Middle frontal gyrus (tissue), 1 donor: Measurements from ENCODE around the gene RAPGEF4.

Source experiments
- DNase-seq: peaks from one replicate; pipeline ENCODE4 v3.0.0-alpha.2; 2015; ENCODE audit warnings: low spot score; ENCODE audit errors: extremely low spot score

The RAPGEF4 gene

DNA sequence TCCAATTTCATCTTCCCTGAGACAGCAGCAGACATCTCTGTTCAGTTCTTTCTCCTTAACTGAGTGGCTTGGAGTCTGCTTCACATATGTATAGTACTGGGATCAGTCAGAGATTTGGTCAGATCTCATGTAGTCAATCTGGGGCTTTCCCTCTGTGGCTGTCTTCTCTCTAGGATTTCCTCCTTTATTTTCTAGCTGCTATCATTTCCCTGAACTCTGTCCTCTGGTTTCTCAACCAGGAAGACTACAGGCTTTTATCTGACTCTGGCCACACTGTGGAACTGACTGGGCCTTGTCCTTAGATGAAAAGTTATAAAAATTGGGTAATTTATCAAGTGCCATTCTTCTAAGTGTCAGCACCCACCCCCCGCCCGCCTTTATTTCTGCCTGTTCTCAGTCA lies 121.0 kb downstream of the RAPGEF4 start:
- no peak for DNase-seq

DNA sequence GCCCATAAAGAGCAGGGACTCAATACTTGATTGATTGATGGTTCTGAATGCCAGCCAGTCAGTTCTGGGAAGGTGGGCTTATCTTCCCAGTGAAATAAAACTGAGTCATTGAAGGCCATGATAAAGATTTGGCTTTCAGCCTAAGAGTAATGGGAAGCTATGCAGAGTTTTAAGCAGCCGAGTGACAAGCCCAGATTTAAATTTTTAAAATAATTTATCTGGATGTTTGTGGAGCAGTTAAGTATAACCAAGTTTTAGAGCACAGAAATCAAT lies 122.8 kb downstream of the RAPGEF4 start:
- DNase-seq, result no peak

DNA sequence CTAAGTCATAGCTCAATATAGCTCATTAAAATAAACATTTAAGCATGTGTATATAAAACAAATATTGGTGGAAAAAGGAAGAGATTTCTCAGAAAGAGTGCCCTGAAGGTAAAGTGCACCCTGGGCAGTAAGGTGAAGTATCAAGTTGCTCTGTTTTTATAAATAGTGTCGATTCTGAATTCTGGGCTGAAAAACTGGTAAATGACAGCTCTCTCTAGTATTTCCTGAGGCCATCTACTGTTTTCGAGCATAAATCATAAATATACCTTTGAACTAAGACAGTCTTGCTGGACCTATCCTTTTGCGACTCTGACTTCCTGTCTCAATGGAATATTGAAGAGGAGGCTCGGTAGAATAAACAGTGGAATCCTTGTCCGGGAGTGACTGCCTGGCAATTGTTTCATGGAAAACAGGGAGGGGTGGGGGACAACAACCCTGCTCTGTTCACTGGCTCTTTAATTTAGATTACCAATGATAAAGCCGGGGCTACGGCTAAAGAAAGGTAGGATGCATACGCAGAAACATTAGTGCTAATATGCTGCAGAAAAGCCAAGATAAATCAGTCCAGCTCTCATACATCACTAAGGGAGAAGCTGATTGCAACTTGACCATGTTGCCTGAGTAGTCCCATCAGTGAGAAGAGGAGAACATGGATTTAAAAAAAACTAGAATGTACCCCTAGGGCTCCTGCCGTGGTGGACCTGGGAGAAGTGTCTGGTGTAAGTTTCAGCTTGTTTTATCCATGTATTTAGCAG lies 124.1 kb downstream of the RAPGEF4 start:
- no peak for DNase-seq

DNA sequence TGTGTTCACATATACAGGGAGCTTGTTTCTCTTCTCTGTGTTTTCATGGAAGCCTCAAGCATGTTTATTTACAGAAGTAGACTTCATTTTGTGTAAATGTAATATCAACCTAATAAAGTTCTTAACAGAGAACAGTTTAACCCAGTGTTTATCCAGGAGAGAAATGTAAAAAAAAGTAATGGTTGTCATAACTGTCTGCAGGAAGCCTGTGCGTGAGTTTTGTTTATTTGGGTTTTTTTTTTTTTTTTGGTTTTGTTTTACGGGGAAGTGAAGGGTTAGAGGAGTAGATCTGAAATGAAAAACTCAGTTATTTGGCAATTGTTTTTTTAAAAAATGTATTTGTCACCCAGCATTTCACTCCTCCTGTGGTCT lies 124.7 kb downstream of the RAPGEF4 start:
- no peak for DNase-seq

DNA sequence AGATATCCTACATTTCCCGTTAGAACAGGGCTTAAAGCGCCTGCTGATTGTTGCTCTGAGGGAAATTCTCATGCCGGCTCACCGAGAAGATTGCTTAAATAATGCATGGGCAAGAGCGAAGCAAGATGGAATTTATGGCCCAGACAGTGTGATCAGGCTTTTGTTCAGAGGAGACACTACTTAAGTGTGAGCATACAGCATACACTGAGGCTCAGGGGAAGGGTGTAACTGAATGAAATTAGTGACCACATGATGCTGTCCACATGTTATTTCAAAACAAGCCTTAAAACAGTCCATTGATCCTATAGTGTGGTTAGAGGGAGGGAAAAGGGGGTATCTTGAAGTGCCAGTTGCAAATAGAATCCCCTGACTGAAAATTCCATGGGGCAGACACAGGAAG lies 125.5 kb downstream of the RAPGEF4 start:
- DNase-seq, result no peak

DNA sequence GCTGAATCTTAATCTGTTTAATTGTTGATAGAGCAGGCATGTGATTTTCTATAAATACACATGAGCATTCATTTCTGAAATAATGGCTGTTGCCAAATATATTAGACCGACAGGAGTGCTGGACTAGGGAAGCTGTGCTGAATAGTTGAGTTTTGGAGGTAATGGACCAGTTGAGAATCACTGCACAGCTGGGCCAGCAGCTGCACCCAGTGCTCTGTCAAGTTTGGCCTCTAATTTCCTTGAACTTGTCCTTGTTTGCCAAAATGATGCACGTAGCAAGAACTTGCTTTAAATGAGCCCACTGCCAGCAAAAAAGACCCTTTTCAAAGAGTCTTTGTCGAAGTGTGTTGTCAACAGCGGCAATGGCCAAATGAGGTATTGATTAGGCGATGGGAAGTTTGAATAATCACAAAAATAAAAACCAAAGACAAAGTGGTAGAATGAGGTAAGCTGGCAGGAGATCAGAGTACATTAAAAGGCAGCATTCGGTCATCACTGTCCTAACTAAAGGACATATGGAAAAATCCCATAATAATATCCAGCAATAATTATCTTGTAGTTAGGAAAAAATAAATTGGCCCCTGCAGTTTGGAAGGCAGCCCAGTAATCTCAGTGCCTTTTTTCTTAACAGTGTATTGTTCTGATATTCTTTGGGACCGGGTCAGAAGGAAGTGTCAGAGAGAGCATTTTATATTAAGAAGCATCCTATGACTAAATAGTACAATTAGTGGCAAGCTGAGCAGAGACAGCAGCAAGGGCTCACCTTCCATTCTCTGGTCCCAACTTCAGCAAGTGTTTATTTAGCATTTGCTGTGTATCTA lies 126.2 kb downstream of the RAPGEF4 start:
- DNase-seq, result no peak

DNA sequence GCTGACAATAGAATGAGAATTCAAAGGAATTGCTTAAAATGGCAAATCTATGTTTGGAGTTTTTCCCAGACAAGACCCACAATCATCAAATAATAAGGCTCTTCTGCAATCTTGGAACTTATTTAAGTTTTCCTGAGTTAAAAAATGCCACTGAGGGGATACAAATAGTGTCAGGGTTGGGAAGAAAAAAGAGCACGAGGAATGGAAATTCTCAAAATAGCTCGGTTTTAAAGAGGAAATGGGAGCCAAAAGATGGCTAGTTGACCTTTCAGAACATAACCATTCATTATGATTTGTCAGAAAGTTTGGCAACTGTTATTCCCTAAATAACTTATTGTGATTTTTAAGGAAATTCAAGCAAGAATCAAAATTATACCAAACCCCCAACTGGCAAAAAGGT lies 127.7 kb downstream of the RAPGEF4 start:
- DNase-seq, result no peak

DNA sequence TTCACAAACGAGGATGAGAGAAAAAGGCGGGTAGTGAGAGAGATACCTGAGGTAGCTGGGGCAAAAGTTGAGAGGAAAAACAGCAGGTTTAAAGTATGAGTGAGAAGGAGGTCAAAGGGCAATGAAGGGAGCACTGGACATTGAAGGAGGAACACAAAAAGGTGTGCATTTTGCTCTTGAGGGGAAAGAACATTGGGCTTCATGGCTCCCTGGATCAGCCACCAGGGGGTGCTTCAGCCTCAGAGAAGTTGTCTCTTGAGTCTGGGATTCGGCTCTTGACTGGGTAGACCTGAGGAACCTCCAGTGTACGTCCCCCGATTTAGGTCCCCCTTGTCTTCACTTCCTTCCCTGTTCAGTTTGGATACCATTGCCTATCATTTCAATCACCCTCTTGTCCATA lies 128.5 kb downstream of the RAPGEF4 start:
- no peak for DNase-seq

DNA sequence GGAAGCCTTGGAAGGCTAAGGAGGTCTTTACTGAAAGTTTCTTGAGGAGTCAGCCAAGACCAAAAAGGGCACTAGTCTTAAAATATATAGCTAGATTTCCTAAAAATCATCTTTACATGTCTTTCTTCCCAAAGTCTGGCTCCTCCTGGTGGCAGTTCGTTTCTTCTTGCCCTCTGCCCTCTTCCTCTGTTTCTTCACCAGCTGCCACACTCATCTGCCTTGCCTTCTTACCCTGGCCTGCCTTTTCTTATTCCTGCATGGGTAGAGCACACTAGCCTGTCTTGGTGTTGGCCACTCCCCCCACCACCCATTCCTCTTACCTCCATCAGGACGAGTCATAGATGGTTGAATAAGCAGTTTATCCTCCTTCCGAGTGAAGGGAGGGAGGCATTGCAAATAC lies 129.8 kb downstream of the RAPGEF4 start:
- DNase-seq, result no peak

DNA sequence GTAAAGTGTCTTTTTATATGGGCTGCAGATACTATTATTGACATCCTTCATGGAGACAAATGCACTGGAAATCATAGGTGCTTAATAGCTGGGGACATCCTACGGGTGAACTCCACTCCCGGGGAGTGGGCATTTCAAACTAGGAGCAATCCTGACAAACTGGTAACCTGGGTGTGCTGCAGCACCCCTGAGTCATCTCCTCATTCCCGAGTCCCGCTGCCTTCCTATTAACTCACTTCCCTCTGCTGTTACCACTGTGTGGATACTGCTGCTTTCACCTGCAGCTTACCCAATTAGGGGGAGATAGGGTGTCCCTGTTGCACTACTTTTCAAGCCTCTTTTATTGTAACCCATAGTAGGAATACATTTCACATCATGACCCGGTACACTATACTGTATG lies 134.2 kb downstream of the RAPGEF4 start:
- DNase-seq, result no peak

DNA sequence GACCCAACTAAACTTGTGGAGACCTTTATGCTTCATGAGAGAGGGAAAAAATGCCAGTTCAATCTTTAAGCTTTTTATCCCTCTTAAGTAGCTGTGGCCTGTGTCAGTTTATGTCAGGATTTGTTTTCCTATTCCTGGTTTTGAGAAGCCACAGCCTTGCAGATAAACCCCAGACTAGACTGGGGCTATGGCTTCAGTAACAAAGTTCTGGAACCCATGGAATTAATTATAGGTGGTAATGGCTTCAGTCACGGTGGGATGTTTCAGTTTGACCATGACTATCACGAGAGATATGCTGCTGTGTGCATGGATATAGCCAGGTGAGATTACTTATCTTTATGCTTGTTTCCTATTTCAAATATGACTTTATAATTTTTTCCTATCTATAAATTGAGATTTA lies 134.8 kb downstream of the RAPGEF4 start:
- DNase-seq, result no peak

DNA sequence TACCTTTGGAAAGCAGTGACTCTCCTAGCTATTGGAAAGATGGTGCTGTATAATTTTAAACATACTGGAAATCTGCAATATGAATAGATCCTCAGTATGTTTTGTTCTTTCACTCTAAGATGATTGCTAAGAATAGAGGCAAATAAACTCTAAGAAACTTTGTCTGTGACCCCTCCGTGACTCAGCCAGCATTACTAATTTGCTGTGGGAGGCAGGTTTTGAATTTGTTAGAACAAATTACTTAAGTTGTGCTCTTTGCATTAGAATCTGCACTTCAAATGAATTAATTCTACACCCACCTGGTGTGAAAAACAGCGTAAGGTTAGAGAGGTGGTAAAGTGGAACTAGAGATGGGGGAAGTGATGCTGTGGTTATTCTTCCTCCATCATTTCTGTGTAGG lies 142.2 kb downstream of the RAPGEF4 start:
- no peak for DNase-seq

DNA sequence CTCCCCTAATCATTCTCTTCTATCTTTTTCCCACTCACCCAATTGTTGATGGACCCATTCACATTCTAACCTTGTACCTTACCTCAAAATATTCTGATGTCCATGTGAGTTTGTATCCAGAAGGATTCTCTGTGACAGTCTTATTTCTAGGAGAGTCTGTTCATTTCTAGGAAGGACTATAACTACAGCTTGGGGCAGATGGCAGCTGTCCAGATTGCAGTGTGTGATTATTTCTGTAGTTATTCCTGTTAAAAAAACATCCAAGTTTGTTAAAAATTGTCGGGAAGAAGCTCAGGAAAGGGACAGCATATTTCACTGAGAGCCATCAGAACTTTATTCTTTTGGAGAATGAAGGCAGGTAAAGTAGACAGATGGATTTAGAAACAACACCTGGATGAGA lies 142.6 kb downstream of the RAPGEF4 start:
- DNase-seq, result no peak

DNA sequence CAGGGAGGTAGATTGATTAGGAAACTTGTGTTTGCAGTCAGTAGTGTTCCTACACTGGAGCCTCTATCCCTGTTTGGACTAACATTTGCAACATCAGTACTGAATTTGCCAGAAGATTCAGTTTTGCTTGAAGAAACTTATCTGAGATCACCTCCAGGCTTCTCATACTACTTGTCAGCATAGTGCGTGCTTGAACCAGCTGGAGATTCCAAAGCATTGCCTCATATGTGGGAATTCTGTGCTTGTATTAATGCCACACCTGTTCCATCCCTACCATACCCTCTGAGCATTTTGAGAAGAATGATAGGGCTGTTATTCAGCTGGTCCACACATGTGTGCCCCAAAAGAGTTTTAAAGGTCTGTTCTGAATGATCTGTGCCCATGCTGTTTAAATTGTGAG lies 148.7 kb downstream of the RAPGEF4 start:
- DNase-seq, result no peak

DNA sequence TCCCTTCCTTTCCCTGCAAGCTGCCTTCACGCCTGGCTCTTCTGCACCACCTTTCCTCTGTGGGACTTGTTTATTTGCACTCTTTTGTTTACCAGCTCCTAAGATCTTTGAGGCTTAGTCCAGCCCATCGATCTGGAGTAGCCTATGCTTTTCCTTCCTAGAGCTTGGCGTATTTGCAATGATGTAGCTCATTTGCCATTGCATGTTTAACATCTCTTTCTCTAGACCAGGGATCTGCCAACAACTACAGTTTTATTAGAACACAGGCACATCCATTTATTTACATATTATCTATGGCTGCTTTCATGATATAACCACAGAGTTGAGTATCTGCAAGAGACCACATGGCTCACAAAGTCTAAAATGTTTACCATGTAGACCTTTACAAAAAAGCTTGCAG lies 150.4 kb downstream of the RAPGEF4 start:
- no peak for DNase-seq

DNA sequence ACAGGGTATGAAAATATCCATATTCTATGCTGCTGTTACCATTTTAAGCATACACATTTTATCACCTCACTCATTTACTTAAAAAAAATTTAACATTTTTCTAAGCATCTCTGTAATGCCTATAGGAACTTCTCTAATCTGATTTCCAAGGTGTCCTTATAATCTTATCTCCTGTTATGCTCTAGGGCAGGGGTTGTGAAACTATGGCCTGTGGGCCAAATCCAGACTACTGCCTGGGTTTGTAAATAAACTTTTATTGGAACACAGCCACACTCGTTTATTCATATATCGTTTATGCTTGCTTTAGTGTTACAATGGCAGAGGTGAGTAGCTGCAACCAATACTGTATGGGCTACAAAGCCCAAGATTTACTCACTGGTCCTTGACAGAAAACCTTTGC lies 151.6 kb downstream of the RAPGEF4 start:
- no peak for DNase-seq

DNA sequence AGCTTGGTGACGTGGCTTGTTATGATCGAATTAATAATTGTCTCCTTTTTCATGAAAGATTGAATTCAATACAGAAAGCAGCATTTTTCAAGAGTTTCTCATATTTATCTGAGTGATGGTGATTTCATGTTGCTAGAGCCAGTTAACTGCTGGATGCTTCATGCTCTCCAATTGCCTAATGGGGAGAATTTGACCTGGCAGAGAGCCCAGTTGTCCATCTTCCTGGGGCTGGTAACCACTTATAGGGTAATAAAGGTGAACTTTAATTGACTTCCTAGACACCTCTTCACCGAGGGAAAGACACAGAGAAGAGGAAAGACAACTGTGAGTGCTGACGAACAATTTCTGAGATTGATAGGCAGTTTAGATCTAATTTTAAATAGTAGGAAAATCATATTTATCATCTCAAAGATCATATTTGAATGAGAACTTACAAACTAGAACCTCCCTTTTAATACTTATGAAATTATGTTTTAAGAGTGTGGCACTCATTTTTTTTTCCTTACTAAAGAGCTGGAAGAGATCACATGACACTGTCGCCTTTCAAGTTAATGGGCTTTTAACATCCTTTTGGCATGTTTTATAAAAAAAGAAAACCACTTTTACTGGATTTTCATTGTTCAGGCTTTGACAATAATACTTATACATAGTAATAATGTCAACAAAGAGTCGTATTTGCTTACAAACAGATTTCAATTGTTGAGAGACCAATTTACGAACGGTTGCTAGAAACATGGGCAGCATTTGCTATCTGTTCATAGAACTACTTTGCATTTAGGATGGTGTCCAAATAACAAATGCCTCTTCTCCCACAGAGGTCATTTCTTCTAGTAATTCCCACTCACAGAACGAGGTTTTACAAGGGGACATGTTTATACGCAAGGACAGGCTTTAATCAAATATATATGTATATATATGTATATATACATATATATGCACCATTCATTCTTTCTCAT lies 153.3 kb downstream of the RAPGEF4 start:
- no peak for DNase-seq

DNA sequence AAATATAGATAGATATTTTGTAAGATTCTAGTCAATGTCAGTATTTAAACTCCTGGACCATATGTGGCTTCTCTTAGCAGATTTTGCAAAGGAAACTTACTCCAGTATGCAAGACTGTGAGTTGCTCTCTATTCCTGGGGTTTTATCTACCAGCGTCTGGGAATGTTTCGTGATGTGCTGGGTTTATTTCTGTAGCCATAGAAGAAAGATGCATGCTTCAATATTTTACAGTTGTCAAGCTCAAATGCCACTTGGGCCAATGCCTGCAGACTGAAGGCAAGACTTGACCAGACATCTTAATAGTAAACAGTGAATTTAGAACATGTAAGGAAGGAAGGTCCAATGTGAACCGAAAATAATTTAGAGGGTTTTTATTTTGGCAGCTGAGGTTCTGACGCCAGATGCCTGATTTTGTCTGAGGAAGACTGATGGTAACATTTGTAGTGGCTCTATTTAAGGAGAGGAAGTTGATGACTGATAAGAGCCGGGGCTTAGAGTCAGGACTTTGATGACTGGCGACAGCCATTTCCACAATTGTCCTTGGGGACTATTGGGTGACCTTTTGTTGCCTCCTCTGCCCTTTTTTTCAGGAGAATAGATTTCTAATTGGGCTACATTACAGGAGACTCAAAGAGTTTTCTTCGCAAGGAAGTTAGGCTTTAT lies 154.3 kb downstream of the RAPGEF4 start:
- DNase-seq, result no peak

DNA sequence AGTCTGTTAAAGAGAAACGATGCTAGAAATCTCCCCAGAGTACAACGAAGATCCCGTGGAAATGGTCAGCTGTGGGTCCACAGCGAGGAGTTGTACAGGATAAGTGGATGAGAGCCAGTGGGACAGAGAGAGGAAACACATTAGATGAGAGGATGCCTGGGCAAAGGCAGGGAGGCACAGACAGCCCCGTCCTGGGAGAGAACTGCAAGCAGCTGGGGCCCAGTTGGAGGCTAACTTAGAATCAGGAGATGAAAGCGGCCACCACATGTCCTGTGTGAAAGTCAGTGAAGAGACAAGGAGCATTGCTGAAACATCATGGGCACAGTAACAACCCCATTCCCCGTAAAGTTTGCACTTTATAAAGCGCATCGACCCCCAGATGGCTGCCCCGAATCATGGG lies 157.5 kb downstream of the RAPGEF4 start:
- DNase-seq, result no peak

DNA sequence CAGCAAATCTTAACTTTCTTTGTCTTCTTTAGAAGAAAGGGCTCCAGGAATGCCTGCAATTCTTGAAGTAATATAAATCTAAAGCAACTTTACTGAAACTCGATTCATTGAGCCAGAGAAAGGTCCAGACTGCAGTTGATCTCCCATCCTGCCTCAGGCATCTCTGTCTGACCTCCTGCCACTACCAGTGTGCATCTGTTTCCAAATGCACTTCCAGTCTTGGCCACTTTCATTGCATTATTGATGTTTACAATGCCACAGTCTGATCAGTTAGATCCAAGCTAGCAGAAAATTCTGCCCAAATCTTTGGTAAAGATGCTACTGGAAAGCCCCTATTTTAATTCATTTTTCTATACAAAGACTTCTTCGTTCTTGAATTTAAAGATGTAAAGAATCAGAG lies 158.0 kb downstream of the RAPGEF4 start:
- DNase-seq, result no peak

DNA sequence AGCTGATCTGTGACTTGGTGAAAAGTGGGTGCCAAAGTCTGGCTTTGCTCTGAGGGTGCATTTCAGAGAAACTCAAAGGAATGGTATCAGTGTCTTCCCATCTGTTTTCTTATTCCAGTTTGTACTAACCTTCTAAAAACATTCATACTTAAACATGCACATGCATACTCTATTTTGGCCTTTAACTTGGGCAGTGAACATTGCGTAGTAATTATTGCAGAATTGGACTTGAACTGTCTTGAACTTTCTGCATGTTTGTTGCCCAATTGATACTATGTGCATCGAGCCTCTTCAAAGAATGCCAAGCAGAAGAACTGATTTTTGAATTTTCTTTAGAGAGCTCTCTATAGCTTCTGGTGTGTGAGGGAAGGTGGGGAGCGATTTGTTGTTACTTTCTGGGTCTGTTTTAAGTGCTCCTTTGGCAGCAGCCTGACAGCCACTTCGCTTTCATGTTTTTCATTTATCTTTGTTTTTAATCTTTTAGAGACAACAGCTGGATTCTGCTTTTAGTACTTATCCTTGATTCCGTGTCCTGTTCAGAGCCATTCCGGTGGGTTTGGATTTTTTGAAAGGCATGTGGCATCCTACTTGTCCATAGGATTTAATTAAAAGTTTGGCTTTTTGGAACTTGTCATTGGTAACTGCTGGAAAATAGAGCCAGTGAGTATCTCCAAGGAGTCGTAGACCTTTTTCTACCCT lies 159.2 kb downstream of the RAPGEF4 start:
- no peak for DNase-seq
